GM21526 (cell line): ENCODE measurements around the gene SV2B.

Experiments
- ATAC-seq: cut with Tn5 transposase; IDR thresholded peaks from one replicate; pipeline ENCODE4 v1.9.1; 2021; ENCODE audit warnings: moderate library complexity; ENCODE audit not compliant: unreplicated experiment, low FRiP score

Gene SV2B

GRCh38 chr15:91102546-91103330 lies 2.7 kb downstream of the SV2B start:
- ATAC-seq = no peak

GRCh38 chr15:91104111-91104510 lies 4.1 kb downstream of the SV2B start:
- ATAC-seq = no peak

DNA sequence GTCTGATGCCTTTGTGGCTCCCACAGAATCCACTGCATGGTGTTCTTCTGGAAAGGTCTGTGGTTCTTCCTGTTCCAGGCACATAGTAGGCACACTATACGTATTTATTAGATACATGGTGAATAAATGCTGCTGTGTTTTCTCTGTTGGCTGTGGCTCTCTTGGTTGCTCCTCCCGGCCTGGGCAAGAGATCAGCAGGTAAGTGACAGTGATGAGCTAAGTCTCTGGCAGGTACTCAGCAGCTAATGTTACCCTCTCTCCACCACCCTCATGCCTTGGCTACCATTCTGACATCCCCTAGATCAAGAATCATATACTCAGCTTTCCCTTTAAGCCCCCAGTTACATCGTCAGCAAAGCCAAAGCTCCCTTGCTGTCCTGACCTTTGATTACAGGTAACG lies 8.4 kb downstream of the SV2B start:
- ATAC-seq = no peak

DNA sequence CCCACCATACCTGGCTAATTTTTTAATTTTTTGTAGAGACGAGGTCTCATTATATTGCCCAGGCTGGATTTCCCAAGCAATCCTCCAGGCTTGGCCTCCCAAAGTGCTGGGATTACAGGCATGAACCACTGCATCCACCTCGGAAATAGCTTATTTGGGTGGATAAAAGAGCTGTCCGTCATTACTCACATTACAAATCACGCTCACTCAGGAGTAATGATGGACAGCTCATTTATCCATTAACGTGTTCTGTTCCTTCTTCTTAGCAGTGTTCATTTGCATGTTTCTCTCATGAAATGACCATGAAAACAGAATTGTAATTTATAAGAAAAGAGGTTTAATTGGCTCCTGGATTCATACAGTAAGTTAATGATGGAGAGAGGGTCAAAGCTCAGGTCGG lies 9.8 kb downstream of the SV2B start:
- ATAC-seq = no peak

DNA sequence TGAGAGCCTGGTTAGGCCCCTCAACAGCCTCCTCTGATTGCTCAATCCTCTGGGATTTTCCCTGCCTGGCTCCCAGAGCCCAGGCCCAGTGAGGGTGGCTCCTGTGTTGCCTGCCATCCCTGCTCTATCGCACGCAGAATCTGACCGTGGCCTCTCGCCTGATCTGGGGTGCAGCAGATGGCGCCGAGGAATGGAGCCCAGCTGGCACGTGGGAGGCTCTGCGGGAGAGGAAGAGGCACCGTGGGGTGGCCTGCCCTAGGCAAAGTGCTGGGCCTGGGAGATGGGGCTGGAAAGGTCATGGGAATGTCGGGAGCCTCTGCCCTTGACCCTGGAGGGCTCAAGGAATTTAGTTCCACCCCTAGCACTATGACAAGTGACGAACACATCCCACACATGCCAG lies 10.3 kb downstream of the SV2B start:
- no peak for ATAC-seq

DNA sequence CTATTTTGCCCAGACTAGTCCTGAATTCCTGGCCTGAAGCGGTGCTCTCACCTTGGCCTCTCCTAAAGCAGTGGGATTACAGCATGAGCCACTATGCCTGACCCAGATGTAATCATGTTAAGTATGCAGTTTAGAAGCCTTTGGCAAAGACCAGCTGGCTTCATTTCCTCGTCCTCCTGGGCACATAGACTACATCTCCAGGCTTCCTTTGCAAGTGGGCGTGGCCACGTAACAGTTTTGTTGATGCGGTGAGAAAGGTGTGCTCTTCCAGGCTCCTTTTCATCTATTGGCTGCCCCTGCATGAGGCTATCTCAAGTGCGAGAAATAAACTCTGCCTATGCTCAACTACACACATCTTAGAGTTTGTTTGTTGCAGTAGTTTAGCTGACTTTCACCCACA lies 13.0 kb downstream of the SV2B start:
- ATAC-seq = no peak

DNA sequence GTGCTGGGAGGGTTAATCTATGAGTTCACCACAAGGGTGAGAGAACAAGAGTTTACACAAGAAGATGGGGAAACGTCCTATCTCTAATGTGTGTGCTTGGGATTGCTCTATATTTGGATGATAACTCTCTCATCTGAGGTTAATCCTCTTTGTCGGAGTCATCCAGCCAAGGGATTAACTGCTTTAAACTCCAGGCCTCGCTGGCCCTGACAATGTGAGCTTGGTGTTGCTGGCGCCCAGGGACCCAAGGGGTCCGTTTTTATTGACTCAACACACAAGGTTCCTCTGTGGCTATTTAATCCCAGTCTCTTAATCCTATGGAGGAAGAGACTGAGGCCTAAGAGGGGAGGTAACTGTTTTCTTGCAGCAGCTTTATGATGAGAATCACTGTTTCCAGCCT lies 14.2 kb downstream of the SV2B start:
- ATAC-seq = no peak

DNA sequence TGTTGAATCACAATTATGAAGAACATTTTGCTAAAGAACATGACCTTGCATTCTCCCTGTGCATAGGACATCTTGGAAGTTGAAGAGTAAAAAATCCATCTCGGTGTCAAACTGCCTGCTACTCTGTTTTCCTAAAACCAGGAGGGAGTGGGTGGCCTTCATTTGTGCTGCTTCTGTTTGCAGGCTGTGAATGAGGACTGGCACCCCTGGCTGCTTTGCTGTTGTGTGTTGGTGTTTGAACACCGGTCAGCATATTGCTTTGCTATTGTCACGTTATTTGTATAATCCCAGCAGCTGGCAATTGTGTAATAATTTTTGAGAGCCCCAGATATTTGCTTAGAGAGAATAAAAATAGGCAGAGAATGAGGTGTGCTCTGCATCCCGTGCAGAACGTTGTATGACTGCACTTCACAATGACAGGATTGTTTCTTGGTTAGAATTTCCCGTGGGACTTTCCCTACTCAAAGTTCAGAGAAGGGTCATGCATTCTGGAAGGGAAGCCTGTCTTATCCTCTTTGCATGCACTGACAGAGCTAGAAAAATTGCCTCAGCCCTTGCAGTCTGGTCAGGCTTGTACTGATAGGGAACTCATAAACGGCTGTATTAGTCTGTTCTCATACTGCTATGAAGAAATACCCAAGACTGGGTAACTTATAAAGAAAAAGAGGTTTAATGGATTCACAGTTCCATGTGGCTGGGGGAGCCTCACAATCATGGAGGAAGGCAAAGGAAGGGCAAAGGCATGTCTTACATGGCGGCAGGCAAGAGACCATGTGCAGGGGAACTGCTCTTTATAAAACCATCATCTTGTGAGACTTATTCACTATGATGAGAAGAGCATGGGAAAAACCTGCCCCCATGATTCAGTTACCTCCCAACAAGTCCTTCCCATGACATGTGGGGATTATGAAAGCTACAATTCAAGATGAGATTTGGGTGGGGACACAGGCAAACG lies 16.3 kb downstream of the SV2B start:
- peak; percentile 81 for ATAC-seq

DNA sequence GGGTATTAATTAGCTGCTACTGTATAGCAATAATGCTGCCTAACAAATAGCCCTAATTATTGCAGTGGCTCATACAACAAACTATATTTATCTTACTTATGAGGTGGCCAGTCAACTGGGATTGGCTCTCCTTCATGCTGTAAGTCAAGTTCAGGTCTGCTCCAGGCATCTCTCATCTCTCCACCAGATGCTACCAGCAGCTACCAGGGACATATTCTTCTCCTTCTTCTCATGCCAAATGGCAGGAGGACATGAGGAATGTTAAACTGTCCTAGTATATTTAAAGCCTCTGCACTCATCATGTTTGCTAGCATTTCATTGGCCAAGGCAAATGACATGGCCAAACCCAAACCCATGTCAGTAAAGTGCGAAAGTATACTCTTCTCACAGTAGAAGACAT lies 17.3 kb downstream of the SV2B start:
- no peak for ATAC-seq

- no peak for ATAC-seq
Measured at GRCh38 chr15:91118817-91119590, 18.9 kb downstream of the SV2B start.

DNA sequence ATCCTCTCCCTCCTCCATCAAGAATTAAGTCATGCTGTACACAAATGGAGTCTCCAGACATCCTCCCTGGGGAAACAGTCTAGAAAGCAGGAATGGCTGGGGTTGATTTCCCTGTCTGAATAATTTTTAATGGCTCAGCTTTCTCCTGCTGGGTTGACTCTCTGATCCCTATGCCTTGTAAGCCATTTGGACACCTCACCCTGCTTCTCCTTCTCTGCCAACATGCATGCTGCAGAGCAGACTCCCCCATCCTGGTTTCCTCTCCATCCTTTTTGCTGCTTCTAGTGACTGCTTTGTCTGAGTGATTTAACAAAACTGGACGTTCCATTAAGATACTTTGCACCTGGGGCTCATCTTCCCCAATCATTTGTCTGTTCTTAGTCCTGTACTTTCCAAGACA lies 22.2 kb downstream of the SV2B start:
- ATAC-seq = no peak

DNA sequence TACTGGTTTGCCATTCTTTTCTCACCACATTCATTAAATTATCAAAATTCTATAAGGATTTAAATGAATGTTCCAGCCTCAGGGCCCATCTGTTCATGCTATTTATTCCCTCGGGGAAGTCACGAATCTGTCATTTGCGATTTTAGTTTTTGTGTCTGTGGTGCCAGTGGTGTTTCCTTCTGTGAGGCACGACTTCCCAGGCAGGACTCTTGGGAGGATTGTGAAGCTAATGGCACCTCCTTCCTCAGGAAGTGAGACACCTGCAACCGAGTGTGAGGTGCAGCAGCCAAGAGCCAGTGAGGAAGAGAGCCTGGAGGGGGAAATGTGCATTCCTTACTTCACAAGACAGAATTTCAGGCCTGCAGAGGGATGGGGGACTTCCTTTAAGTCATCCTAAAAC lies 24.1 kb downstream of the SV2B start:
- ATAC-seq = no peak

GRCh38 chr15:91125162-91125561 lies 25.1 kb downstream of the SV2B start:
- ATAC-seq = no peak

- no peak for ATAC-seq
Measured at GRCh38 chr15:91126080-91126479, 26.0 kb downstream of the SV2B start.

GRCh38 chr15:91127236-91127955 lies 27.3 kb downstream of the SV2B start:
- no peak for ATAC-seq

- no peak for ATAC-seq
Measured at GRCh38 chr15:91128016-91128415, 28.0 kb downstream of the SV2B start.

DNA sequence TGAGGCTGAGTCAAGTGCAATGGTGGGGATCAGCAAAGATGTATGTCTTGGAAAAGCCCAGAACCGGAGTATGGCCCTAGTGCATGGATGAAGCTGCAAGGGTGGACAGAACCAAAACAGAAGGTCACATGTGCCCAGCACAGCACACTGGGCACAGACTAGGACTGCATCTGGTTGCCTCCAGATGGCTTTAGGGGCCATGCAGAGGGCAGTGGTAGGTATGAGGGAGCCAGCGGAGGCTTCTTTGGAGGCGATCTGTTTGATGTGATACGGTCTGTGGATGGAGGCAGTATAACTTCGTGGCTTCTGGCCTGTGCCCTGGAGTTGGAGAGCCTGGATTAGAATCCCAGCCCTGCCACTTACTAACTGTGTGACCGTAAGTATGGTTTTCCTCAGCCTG lies 29.4 kb downstream of the SV2B start:
- ATAC-seq = no peak

GRCh38 chr15:91132079-91132478 lies 32.0 kb downstream of the SV2B start:
- no peak for ATAC-seq

GRCh38 chr15:91133511-91133910 lies 33.5 kb downstream of the SV2B start:
- ATAC-seq = no peak
